ENCODE measurements around the gene IGLL5.

Gene IGLL5

DNA sequence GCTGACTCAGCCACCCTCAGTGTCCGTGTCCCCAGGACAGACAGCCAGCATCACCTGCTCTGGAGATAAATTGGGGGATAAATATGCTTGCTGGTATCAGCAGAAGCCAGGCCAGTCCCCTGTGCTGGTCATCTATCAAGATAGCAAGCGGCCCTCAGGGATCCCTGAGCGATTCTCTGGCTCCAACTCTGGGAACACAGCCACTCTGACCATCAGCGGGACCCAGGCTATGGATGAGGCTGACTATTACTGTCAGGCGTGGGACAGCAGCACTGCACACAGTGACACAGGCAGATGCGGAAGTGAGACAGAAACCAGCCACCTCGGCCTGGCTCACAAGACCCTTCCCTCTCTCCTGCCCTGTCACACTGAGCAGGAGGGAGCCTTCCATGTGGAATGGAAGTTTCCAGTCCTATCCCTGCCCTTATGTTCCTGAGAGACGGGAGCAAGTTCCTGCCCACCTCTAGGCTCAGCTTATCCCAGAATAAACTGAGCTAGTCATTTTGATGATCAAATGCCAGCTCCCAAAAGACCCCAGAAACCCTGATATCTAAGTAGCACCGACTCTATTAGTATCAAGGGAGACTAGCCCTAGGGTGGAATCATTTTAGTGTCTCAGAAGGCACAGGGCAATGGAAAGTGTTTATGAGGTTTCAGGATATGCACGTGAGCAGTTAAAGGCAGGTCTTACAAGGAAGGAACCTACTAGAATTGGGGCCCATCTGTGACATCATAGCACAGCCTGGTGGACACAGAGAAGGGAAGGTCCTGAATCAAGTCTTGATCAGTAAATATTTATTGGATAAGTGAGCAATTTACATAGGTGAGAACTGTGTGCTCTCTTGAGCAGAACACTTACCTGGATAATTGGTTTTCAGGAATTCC, 6.3 kb upstream of the IGLL5 start:
- no peak for DNase-seq (ENCODE audit: extremely low spot score)
- ChIA-PET CTCF (interaction anchor here (1.1 to 2.2 kb wide), 4 partner anchors 26 to 121 kb away, joined by 3 to 8 read pairs (median 8); no protein-coding TSS in a partner anchor), POLR2A (no interaction called here)
- TF ChIP-seq FOXM1 (IDR thresholded peaks at IDR 0.05; ENCODE audit: borderline replicate concordance) = no peak
- no peak for TF ChIP-seq FOXK2 (IDR thresholded peaks at IDR 0.05)
- TF ChIP-seq ZNF384 (IDR thresholded peaks at IDR 0.05) = no peak
- no peak for TF ChIP-seq LEF1 (IDR thresholded peaks at IDR 0.05; ENCODE audit: borderline replicate concordance)
- no peak for TF ChIP-seq HDGF (IDR thresholded peaks at IDR 0.05; ENCODE audit: borderline replicate concordance)
- TF ChIP-seq SUZ12 (IDR thresholded peaks at IDR 0.05) = no peak
- no peak for TF ChIP-seq SP1 (IDR thresholded peaks at IDR 0.05)
- no peak for TF ChIP-seq NFRKB (IDR thresholded peaks at IDR 0.05)
- TF ChIP-seq, protein P1, sequence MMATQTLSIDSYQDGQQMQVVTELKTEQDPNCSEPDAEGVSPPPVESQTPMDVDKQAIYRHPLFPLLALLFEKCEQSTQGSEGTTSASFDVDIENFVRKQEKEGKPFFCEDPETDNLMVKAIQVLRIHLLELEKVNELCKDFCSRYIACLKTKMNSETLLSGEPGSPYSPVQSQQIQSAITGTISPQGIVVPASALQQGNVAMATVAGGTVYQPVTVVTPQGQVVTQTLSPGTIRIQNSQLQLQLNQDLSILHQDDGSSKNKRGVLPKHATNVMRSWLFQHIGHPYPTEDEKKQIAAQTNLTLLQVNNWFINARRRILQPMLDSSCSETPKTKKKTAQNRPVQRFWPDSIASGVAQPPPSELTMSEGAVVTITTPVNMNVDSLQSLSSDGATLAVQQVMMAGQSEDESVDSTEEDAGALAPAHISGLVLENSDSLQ (IDR thresholded peaks at IDR 0.05) = no peak
- TF ChIP-seq ELF4 (IDR thresholded peaks at IDR 0.05) = no peak
- no peak for TF ChIP-seq BHLHE40 (IDR thresholded peaks at IDR 0.05; ENCODE audit: borderline replicate concordance)
- TF ChIP-seq TARDBP (IDR thresholded peaks at IDR 0.05) = no peak

DNA sequence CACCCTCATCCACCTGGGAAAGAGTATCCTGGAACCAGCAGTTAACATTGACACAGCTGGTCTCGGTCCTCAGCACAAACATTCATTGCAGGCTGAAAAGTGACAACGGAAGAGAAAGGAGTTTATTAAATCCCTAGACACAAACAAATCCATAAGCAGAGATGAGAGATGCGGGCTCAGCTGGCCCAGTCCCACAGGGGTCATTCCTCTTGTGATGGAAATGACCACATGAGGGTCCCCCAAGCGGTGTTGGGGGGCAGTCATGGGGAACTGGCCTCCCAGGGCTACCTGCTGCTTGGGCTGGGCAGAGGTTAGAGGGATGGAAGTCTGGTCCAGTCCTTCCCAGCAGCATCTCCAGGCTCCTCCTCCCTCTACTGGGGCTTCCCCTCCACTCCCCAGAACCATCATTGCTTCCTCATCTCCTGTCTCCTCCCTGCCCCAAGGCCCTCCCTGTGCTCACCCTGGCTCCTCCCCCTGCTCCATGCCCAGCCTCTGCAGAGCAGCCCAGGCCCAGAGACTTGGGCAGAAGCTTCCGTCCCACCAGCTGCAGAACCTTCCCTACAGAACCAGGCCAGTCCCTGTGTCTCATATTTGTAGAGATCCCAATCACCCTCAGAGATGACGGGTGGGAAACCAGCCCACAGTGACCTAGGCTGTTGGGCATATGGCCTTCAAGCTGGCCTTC, 5.4 kb upstream of the IGLL5 start:
- no peak for TF ChIP-seq FOXK2 (IDR thresholded peaks at IDR 0.05)
- TF ChIP-seq, protein P1 (IDR thresholded peaks at IDR 0.05) = no peak
- TF ChIP-seq CTBP1 (IDR thresholded peaks at IDR 0.05; ENCODE audit: borderline replicate concordance) = no peak
- CTCF ChIA-PET = interaction anchor here (1.9 kb wide), 1 partner anchor 94 kb away, joined by 7 read pairs; no protein-coding TSS in a partner anchor
- DNase-seq (ENCODE audit: extremely low spot score) = no peak
- POLR2A ChIA-PET = no interaction called here

DNA sequence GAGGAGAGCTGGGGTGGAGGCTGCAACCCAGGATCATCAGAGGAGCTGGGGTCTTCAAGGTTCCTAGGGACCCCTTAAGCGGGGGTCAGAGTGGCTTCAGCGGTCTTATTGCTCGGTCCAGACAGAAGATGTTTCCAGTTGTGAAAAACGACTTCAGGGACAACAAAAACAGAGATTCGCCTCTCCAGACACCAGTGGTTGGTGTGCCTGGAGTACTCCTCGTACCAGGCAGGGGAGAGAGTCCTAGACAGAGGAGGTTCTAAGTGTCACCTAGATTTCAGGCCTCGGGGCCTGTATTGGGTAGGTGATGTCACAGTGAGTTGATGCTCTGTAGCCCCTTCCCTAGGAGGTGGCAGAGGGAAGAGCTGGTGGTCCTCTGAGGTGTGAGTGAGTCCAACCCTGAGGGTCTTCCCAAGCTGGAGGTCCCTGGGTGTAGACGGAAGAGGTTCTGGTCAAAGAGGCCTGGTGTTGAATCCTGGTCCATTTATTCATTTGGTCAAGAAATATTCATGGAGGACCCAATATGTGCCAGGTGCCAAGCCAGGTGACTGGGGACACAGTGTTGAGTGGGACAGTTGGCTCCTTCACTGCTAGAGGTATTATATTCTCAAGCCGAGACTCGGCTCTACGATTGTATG, 4.4 kb upstream of the IGLL5 start:
- TF ChIP-seq LEF1 (IDR thresholded peaks at IDR 0.05; ENCODE audit: borderline replicate concordance) (no peak), ELF4 (IDR thresholded peaks at IDR 0.05) (no peak), CTBP1 (IDR thresholded peaks at IDR 0.05; ENCODE audit: borderline replicate concordance) (no peak), FOXA1 (IDR thresholded peaks at IDR 0.05) (no peak), NFRKB (IDR thresholded peaks at IDR 0.05) (no peak), TARDBP (IDR thresholded peaks at IDR 0.05) (no peak), ZNF384 (IDR thresholded peaks at IDR 0.05) (no peak), HDGF (IDR thresholded peaks at IDR 0.05; ENCODE audit: borderline replicate concordance) (no peak), FOXM1 (IDR thresholded peaks at IDR 0.05; ENCODE audit: borderline replicate concordance) (no peak), ARNT (IDR thresholded peaks at IDR 0.05) (no peak), SUZ12 (IDR thresholded peaks at IDR 0.05) (no peak), SP1 (IDR thresholded peaks at IDR 0.05) (no peak), FOXK2 (IDR thresholded peaks at IDR 0.05) (no peak), L3MBTL2 (conservative IDR thresholded peaks at IDR 0.05) (no peak), BHLHE40 (IDR thresholded peaks at IDR 0.05; ENCODE audit: borderline replicate concordance) (no peak)
- TF ChIP-seq, protein P1 (IDR thresholded peaks at IDR 0.05) = no peak
- DNase-seq (ENCODE audit: extremely low spot score) = no peak
- POLR2A ChIA-PET = no interaction called here

DNA sequence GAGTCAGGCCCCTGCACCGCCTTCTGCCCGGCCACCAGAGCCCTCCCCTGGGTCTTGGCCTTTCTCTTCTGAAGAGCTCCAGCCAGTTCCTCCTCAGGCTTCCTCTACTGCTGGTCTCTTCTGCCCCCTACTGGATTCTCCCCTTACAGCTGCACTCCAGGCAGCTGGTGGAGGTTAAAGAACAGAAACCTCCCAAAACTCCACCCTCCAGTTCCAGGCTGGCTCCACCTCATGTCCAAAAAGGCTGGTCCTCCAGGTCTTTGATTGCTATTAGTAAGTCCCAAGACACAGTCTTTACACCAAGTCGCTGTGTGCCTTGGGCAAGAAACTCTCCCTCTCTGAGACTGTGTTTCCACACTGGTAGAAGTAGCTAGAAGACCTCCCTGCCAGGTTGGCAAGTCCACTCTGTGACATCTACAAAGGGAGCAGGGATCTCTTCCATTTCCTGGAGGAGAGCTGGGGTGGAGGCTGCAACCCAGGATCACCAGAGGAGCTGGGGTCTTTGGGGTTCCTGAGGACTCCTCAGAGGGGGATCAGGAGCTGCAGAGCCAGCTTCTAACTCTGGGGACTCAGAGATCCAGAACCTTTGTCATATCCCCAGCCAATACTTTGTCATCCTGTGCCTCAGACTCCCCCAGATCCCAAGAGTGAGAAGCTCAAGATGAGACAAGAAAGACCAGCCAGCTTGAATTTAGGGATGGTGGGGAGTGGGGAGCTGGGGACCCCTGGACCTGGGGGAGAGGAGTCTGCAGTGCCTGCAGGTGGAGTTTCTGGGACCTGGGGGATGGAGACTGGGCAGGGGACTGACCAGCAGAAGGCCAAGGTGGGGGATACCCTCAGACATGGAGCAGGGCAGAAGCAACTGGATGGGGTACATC, 3.4 kb upstream of the IGLL5 start:
- ChIA-PET POLR2A (interaction anchor here (0.6 kb wide), 1 partner anchor 174 kb away, joined by 3 read pairs; no protein-coding TSS in a partner anchor), CTCF (interaction anchor here (0.7 to 2.9 kb wide), 39 partner anchors 9 to 676 kb away, joined by 3 to 42 read pairs (median 4); no protein-coding TSS in a partner anchor)
- DNase-seq (ENCODE audit: extremely low spot score) = peak; percentile 87
- TF ChIP-seq L3MBTL2 (conservative IDR thresholded peaks at IDR 0.05) = no peak
- TF ChIP-seq ELF4 (IDR thresholded peaks at IDR 0.05) = no peak

More for the DNA sequence above, 4.4 kb upstream of the IGLL5 start:
- CTCF ChIA-PET = interaction anchor here (0.6 to 2.9 kb wide), 33 partner anchors 10 to 306 kb away, joined by 3 to 42 read pairs (median 5); no protein-coding TSS in a partner anchor

All from HEK293T (cell line).